GM04503 (cell line): ENCODE measurements around the gene TBC1D2B.
A peak's percentile ranks its signal among the peaks of the same experiment; 100 is the strongest.

Experiments used
- DNase-seq: peaks from one replicate; pipeline ENCODE4 v3.0.0-alpha.2; 2012; ENCODE audit warnings: low read depth

TBC1D2B gene

GRCh38 chr15:78033864-78034263 is 43.6 kb downstream of the TBC1D2B start:
- no peak for DNase-seq

- DNase-seq: no peak
Observed at GRCh38 chr15:78032671-78033070, 44.8 kb downstream of the TBC1D2B start.

- DNase-seq: no peak
Observed at GRCh38 chr15:78024883-78025282, 52.6 kb downstream of the TBC1D2B start.

- DNase-seq: no peak
Observed at GRCh38 chr15:78024519-78024870, 53.0 kb downstream of the TBC1D2B start.

GRCh38 chr15:78023865-78024518 is 53.5 kb downstream of the TBC1D2B start:
- no peak for DNase-seq

- DNase-seq: no peak
Observed at GRCh38 chr15:78023081-78023665, 54.3 kb downstream of the TBC1D2B start.

GRCh38 chr15:78021761-78022160 is 55.8 kb downstream of the TBC1D2B start:
- no peak for DNase-seq

GRCh38 chr15:78020007-78020406 is 57.5 kb downstream of the TBC1D2B start:
- DNase-seq: no peak

- no peak for DNase-seq
Observed at GRCh38 chr15:78018946-78019644, 58.4 kb downstream of the TBC1D2B start.

GRCh38 chr15:78018445-78018844 is 59.1 kb downstream of the TBC1D2B start:
- DNase-seq: no peak

- no peak for DNase-seq
Observed at GRCh38 chr15:78016860-78017259, 60.7 kb downstream of the TBC1D2B start.

GRCh38 chr15:78012643-78013077 is 64.9 kb downstream of the TBC1D2B start:
- no peak for DNase-seq

GRCh38 chr15:78010067-78010466 is 67.4 kb downstream of the TBC1D2B start:
- no peak for DNase-seq

- DNase-seq: peak; percentile 54
Observed at GRCh38 chr15:78007964-78008886, 69.3 kb downstream of the TBC1D2B start.

GRCh38 chr15:78007211-78007931 is 70.1 kb downstream of the TBC1D2B start:
- DNase-seq: no peak

GRCh38 chr15:78006567-78007205 is 70.8 kb downstream of the TBC1D2B start:
- no peak for DNase-seq

GRCh38 chr15:78004919-78005634 is 72.4 kb downstream of the TBC1D2B start:
- peak; percentile 71 for DNase-seq

GRCh38 chr15:78004222-78004727 is 73.2 kb downstream of the TBC1D2B start:
- no peak for DNase-seq

- no peak for DNase-seq
Observed at GRCh38 chr15:78003539-78004008, 73.9 kb downstream of the TBC1D2B start.

GRCh38 chr15:78002996-78003395 is 74.5 kb downstream of the TBC1D2B start:
- no peak for DNase-seq
